ENCODE data around the gene CD300H.

The CD300H gene

GRCh38 chr17:74528491-74529199 is 38.7 kb downstream of the CD300H start:
- no peaks in the 10 kb centered on the region for H3K27me3 ChIP-seq (ENCODE audit: control insufficient read depth, insufficient read depth, low read length)
- H3K4me3 ChIP-seq (ENCODE audit: low read length) = no peak overlapping the region
- H3K27ac ChIP-seq (ENCODE audit: low read depth, low read length) = no peak overlapping the region
- H3K36me3 ChIP-seq (ENCODE audit: control insufficient read depth, insufficient read depth, low read length) = no peaks in the 10 kb centered on the region
- no peaks in the 10 kb centered on the region for H3K4me1 ChIP-seq (ENCODE audit: control insufficient read depth, insufficient read depth, low read length)
- no peak overlapping the region for H3K9ac ChIP-seq (ENCODE audit: low read length)

GRCh38 chr17:74527756-74528155 is 39.6 kb downstream of the CD300H start:
- Histone ChIP-seq H3K9ac (ENCODE audit: low read length) (no peak overlapping the region), H3K36me3 (ENCODE audit: control insufficient read depth, insufficient read depth, low read length) (no peaks in the 10 kb centered on the region), H3K4me1 (ENCODE audit: control insufficient read depth, insufficient read depth, low read length) (no peaks in the 10 kb centered on the region), H3K27ac (ENCODE audit: low read depth, low read length) (no peak overlapping the region), H3K4me3 (ENCODE audit: low read length) (no peak overlapping the region), H3K27me3 (ENCODE audit: control insufficient read depth, insufficient read depth, low read length) (no peaks in the 10 kb centered on the region)

- Histone ChIP-seq H3K9ac (ENCODE audit: low read length) (no peak overlapping the region), H3K27me3 (ENCODE audit: control insufficient read depth, insufficient read depth, low read length) (no peaks in the 10 kb centered on the region), H3K27ac (ENCODE audit: low read depth, low read length) (no peak overlapping the region), H3K4me1 (ENCODE audit: control insufficient read depth, insufficient read depth, low read length) (no peaks in the 10 kb centered on the region), H3K4me3 (ENCODE audit: low read length) (no peak overlapping the region), H3K36me3 (ENCODE audit: control insufficient read depth, insufficient read depth, low read length) (no peaks in the 10 kb centered on the region)
Measured at GRCh38 chr17:74527081-74527480, 40.2 kb downstream of the CD300H start.

GRCh38 chr17:74526681-74527080 is 40.6 kb downstream of the CD300H start:
- Histone ChIP-seq H3K9ac (ENCODE audit: low read length) (no peak overlapping the region), H3K4me3 (ENCODE audit: low read length) (no peak overlapping the region), H3K27ac (ENCODE audit: low read depth, low read length) (no peak overlapping the region), H3K36me3 (ENCODE audit: control insufficient read depth, insufficient read depth, low read length) (no peaks in the 10 kb centered on the region), H3K4me1 (ENCODE audit: control insufficient read depth, insufficient read depth, low read length) (no peaks in the 10 kb centered on the region), H3K27me3 (ENCODE audit: control insufficient read depth, insufficient read depth, low read length) (no peaks in the 10 kb centered on the region)

- H3K27me3 ChIP-seq (ENCODE audit: control insufficient read depth, insufficient read depth, low read length) = no peaks in the 10 kb centered on the region
- no peak overlapping the region for H3K9ac ChIP-seq (ENCODE audit: low read length)
- H3K4me3 ChIP-seq (ENCODE audit: low read length) = no peak overlapping the region
- H3K4me1 ChIP-seq (ENCODE audit: control insufficient read depth, insufficient read depth, low read length) = no peaks in the 10 kb centered on the region
- no peaks in the 10 kb centered on the region for H3K36me3 ChIP-seq (ENCODE audit: control insufficient read depth, insufficient read depth, low read length)
- no peak overlapping the region for H3K27ac ChIP-seq (ENCODE audit: low read depth, low read length)
Measured at GRCh38 chr17:74525781-74526288, 41.5 kb downstream of the CD300H start.

GRCh38 chr17:74525465-74525725 is 41.9 kb downstream of the CD300H start:
- no peak overlapping the region for H3K27ac ChIP-seq (ENCODE audit: low read depth, low read length)
- H3K36me3 ChIP-seq (ENCODE audit: control insufficient read depth, insufficient read depth, low read length) = no peaks in the 10 kb centered on the region
- no peaks in the 10 kb centered on the region for H3K4me1 ChIP-seq (ENCODE audit: control insufficient read depth, insufficient read depth, low read length)
- no peak overlapping the region for H3K9ac ChIP-seq (ENCODE audit: low read length)
- no peak overlapping the region for H3K4me3 ChIP-seq (ENCODE audit: low read length)
- H3K27me3 ChIP-seq (ENCODE audit: control insufficient read depth, insufficient read depth, low read length) = no peaks in the 10 kb centered on the region

- Histone ChIP-seq H3K36me3 (ENCODE audit: control insufficient read depth, insufficient read depth, low read length) (no peaks in the 10 kb centered on the region), H3K27ac (ENCODE audit: low read depth, low read length) (no peak overlapping the region), H3K27me3 (ENCODE audit: control insufficient read depth, insufficient read depth, low read length) (no peaks in the 10 kb centered on the region), H3K4me1 (ENCODE audit: control insufficient read depth, insufficient read depth, low read length) (no peaks in the 10 kb centered on the region), H3K4me3 (ENCODE audit: low read length) (no peak overlapping the region), H3K9ac (ENCODE audit: low read length) (no peak overlapping the region)
Measured at GRCh38 chr17:74524653-74525464, 42.5 kb downstream of the CD300H start.

GRCh38 chr17:74523308-74523707 is 44.0 kb downstream of the CD300H start:
- Histone ChIP-seq H3K4me1 (ENCODE audit: control insufficient read depth, insufficient read depth, low read length) (no peaks in the 10 kb centered on the region), H3K9ac (ENCODE audit: low read length) (no peak overlapping the region), H3K36me3 (ENCODE audit: control insufficient read depth, insufficient read depth, low read length) (no peaks in the 10 kb centered on the region), H3K4me3 (ENCODE audit: low read length) (no peak overlapping the region), H3K27ac (ENCODE audit: low read depth, low read length) (no peak overlapping the region), H3K27me3 (ENCODE audit: control insufficient read depth, insufficient read depth, low read length) (no peaks in the 10 kb centered on the region)

- H3K36me3 ChIP-seq (ENCODE audit: control insufficient read depth, insufficient read depth, low read length) = no peaks in the 10 kb centered on the region
- no peak overlapping the region for H3K4me3 ChIP-seq (ENCODE audit: low read length)
- H3K27ac ChIP-seq (ENCODE audit: low read depth, low read length) = no peak overlapping the region
- H3K9ac ChIP-seq (ENCODE audit: low read length) = no peak overlapping the region
- no peaks in the 10 kb centered on the region for H3K27me3 ChIP-seq (ENCODE audit: control insufficient read depth, insufficient read depth, low read length)
- H3K4me1 ChIP-seq (ENCODE audit: control insufficient read depth, insufficient read depth, low read length) = no peaks in the 10 kb centered on the region
Measured at GRCh38 chr17:74522381-74523105, 44.8 kb downstream of the CD300H start.

GRCh38 chr17:74521701-74522201 is 45.6 kb downstream of the CD300H start:
- H3K27ac ChIP-seq (ENCODE audit: low read depth, low read length) = no peak overlapping the region
- no peaks in the 10 kb centered on the region for H3K27me3 ChIP-seq (ENCODE audit: control insufficient read depth, insufficient read depth, low read length)
- H3K36me3 ChIP-seq (ENCODE audit: control insufficient read depth, insufficient read depth, low read length) = no peaks in the 10 kb centered on the region
- H3K9ac ChIP-seq (ENCODE audit: low read length) = no peak overlapping the region
- H3K4me3 ChIP-seq (ENCODE audit: low read length) = no peak overlapping the region
- H3K4me1 ChIP-seq (ENCODE audit: control insufficient read depth, insufficient read depth, low read length) = no peaks in the 10 kb centered on the region

- Histone ChIP-seq H3K36me3 (ENCODE audit: control insufficient read depth, insufficient read depth, low read length) (no peaks in the 10 kb centered on the region), H3K27ac (ENCODE audit: low read depth, low read length) (no peak overlapping the region), H3K4me3 (ENCODE audit: low read length) (no peak overlapping the region), H3K27me3 (ENCODE audit: control insufficient read depth, insufficient read depth, low read length) (no peaks in the 10 kb centered on the region), H3K4me1 (ENCODE audit: control insufficient read depth, insufficient read depth, low read length) (no peaks in the 10 kb centered on the region), H3K9ac (ENCODE audit: low read length) (no peak overlapping the region)
Measured at GRCh38 chr17:74520790-74521480, 46.4 kb downstream of the CD300H start.

GRCh38 chr17:74520016-74520434 is 47.3 kb downstream of the CD300H start:
- Histone ChIP-seq H3K9ac (ENCODE audit: low read length) (no peak overlapping the region), H3K27me3 (ENCODE audit: control insufficient read depth, insufficient read depth, low read length) (no peaks in the 10 kb centered on the region), H3K4me3 (ENCODE audit: low read length) (no peak overlapping the region), H3K27ac (ENCODE audit: low read depth, low read length) (no peak overlapping the region), H3K36me3 (ENCODE audit: control insufficient read depth, insufficient read depth, low read length) (no peaks in the 10 kb centered on the region), H3K4me1 (ENCODE audit: control insufficient read depth, insufficient read depth, low read length) (no peaks in the 10 kb centered on the region)
